ENCODE data around the gene C13orf46. TPM values are rescaled to one million over a fixed set of nuclear protein-coding genes. Genes with fewer than 3 reads are reported as not detected.
"Not testable (repeated sequence)": the region's sequence is repeated elsewhere in the genome, so short reads cannot be mapped to it uniquely, and the experiment has no call there.

C13orf46 gene
- total RNA-seq, 1 donor from 2014 or later: 0.16 TPM

DNA sequence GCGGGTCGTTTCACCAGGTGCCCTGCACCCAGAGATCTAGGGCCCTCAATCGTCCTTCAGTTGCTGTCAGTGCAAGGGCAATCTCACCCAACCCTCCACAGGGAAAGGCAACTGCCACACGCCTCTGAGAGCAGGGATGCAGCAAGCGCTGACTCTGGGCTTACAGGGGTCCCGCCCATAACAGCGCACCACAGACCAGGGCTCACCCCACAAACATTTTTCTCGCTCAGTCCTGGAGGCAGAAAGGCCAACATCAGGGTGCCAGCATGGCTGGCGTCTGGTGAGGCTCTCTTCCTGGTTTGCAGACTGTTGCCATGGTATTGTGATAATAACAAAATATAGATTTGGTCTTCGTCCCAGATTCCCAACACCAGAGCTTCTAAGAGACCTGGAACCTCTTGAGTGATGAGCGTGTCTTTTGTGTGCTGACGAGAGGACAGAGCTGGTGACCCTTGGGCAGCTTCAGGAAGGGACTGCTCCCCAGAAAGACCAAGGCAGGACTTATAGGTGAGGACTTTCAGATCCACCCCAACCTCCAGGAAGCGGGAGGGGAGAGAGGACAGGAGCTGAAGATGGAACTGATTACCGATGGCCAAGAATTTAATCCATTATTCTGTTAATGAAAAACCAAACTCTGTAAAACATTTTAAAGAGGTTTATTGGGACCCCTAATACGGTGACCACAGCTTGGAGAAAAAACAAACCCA, 51.3 kb downstream of the C13orf46 start:
- DNase-seq: no peak

DNA sequence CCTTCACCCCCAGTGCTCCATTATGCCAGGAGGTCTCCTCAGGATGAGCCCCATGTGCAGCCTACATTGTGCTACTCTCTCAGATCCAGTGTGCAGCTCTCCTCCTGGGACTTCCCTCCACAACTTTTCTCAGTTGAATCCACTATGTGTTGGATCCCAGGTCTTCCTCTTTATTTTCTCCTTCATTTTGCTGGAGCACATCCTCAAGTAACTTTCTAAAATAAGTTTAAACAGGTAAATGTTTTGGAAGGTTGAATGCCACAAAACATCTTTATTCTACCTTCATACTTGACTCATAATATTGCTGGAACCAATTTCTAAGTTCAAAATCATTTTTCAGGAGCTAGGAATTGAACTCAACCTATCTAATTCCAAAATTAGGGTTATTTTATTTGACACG, 52.1 kb downstream of the C13orf46 start:
- no peak for DNase-seq

DNA sequence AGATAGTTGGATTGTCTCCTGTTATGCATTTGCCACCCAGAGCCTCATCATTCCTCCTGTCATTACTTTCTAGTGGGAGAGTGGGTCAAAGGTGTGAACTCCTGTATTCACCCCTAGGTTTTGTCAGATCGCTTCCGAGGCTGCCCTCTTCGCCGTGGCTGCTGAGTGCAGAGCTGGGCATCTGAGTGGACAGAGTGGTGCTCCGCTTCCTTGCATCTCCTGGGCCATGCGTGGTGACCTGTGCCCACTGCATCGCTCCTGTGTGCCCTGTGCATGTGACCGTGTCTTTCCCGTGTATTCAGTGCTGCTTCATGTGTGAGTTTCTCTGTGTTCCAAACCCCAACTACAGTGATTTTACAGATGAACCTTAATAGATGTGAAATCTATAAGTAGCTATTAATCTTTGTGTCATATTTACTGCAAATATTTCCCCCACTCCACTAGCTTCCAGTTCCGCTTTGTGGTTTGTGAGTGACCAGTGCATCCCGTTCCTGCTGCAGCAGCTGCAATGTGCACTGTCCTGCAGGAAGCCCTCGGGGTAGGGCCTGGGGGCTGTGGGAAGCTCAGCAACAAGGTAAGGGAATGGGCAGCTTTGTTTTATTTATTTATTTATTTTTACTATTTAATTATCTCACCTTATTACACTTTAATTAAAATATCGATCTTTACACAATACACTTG, 53.1 kb downstream of the C13orf46 start:
- DNase-seq: no peak

DNA sequence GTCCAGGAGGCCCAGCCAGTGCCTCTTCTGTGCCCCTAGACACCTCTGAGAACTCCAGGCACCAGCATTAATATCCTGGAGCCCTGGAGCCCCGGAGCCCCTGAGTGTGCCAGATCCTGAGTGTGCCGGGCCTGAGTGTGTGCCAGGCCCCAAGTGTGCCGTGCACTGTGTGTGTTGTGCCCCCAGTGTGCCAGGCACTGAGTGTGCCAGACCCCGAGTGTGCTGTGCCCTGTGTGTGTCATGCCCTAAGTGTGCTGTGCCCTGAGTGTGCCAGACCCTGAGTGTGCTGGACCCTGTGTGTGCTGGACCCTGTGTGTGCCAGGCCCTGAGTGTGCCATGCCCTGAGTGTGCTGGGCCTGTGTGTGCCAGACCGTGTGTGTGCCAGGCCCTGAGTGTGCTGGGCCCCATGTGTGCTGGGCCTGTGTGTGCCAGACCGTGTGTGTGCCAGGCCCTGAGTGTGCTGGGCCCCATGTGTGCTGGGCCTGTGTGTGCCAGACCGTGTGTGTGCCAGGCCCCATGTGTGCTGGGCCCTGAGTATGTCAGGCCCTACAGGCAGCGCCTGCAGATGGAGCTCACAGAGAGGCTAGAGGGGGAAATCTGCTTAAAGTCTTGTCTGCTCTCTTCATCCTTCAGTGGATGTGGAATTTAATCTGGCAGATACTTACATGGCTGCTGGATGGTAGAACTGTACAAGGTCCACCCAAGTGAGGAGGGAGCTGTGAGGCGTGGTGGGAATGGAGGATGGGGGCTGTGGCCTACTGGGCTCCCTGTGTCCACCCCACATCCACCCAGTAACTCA, 53.9 kb downstream of the C13orf46 start:
- no peak for DNase-seq

DNA sequence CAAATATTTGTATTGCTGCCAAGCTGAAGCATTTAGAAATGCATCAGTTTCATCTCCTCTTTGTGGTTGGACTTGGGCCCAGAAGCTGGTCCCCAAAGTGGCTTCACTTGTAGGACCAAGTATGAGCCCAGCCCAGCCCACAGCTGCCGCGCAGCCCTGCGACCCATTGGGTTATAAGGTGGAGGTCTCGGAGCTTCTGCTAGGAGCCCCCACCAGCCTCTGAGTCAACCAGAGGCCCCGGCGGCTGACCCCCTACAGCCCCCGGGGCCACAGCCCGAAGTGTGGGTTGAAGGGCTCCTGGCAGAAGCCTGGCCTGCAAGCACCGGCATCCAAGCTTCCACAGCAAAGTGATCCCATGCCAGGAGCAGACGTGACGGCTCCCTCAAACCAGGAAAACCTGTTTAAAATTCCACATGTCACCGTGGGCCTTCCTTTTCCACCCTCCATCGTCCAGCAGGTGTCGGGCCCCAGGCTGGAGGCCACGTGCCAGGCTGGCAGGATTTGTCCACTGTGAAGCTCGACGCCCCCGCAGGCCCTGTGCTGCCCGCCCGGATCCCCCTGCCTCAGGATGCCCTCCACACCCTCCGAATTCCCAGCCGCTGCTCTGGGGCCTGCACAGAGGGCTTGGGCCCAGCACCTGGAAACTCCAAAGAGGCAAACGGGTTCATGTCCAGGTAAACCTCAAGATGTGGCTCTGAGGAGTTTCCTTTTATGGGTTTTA, 54.7 kb downstream of the C13orf46 start:
- no peak for DNase-seq

GRCh38 chr13:113918580-113918979, 55.3 kb downstream of the C13orf46 start:
- no peak for DNase-seq

- no peak for DNase-seq
Observed at GRCh38 chr13:113917594-113918371, 56.1 kb downstream of the C13orf46 start.

- DNase-seq: no peak
Observed at GRCh38 chr13:113917096-113917495, 56.8 kb downstream of the C13orf46 start.

DNA sequence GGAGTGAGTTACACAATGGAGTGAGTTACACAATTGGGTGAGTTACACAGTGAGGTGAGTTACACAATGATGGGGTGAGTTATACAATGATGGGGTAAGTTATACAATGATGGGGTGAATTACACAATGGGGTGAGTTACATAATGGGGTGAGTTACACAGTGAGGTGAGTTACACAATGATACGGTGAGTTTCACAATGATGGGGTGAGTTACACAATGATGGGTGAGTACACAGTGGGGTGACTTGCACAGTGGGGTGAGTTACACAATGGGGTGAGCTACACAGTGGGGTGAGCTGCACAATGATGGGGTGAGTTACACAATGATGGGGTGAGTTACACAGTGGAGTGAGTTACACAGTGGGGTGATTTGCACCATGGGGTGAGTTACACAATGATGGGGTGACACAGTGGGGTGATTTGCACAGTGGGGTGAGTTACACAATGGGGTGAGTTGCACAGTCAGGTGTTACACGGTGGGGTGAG, 57.5 kb downstream of the C13orf46 start:
- no peak for DNase-seq

DNA sequence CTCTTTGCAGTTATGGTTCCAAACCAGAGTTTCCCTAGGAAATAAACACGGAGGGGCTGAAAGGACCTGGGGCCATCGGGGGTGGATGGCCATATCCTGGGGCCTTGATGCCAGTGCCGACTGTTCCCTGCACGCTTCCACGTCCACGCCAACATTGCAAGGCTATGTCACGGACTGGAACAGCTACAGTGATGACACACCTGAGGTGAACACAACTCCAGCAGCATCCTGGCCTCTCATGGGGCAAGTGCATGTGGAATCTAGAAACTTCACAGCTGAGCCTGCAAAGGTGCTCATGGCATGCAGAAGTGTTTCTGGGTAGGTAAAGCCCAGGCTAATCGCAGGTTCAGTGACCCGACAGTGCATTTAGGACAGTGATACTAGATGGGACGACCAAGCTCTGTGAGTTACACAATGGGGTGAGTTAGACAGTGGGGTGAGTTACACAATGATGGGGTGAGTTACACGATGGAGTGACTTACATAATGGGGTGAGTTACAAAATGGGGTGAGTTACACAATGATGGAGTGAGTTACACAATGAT, 58.0 kb downstream of the C13orf46 start:
- no peak for DNase-seq

GRCh38 chr13:113915012-113915763, 58.7 kb downstream of the C13orf46 start:
- no peak for DNase-seq

DNA sequence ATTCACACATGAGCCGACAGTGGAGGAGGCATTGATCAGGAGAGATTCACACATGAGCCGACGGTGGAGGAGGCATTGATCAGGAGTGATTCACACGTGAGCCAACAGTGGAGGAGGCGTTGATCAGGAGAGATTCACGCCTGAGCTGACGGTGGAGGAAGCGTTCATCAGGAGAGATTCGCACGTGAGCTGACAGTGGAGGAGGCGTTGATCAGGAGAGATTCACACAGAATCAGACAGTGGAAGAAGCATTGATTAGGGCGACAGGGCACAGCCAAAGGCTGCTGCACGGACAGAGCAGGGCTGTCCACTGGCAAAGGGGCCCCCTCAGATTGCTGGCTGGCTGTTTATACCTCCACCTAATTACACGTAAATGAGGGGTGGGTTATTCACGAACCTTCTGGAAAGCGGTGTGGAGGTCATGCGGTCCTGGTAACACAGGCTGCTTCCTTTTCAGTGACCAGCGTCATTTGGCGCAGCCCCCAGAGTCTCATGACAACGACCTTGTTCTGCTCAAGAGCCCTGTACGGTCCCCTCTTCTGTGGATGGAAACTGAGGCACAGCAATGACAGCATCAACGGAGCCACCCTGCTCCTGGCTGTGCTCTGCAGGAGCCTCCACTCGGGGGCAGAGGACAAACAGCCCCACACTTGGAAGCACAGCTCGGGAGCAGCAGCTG, 59.4 kb downstream of the C13orf46 start:
- no peak for DNase-seq

GRCh38 chr13:113913838-113914237, 60.0 kb downstream of the C13orf46 start:
- not testable (repeated sequence) for DNase-seq

GRCh38 chr13:113913408-113913807, 60.5 kb downstream of the C13orf46 start:
- not testable (repeated sequence) for DNase-seq

GRCh38 chr13:113912596-113912995, 61.3 kb downstream of the C13orf46 start:
- no peak for DNase-seq

GRCh38 chr13:113907635-113908617, 66.0 kb downstream of the C13orf46 start:
- DNase-seq: no peak

- peak; percentile 12 for DNase-seq
Observed at GRCh38 chr13:113906571-113906970, 67.3 kb downstream of the C13orf46 start.

DNA sequence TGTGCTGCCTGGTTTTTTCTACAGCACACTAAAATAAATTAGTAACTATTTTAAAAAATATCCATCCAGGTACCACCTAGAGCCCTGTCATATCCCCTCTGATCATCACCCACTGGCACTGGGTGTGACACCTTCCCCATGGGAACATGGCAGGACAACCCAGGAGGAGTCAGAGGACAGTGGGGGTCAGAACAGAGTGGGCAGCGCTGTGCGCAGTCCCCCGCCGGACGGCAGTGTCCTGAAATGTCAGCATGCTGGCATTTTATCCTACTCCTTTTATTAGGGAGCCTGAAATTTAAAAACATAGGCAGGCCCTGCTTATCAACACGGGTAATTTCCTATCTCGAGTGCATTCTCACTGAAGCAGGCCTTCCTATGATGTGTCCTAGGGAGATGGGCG, 67.9 kb downstream of the C13orf46 start:
- no peak for DNase-seq

GRCh38 chr13:113905018-113905417, 68.9 kb downstream of the C13orf46 start:
- no peak for DNase-seq

All from occipital lobe (tissue), 2 donors.